UCSD-AML1 (cell line): Measurements from ENCODE around the gene ZFPM1.

Experiments
- DNase-seq: peaks from one replicate; lab custom pipeline; 2025; ENCODE audit not compliant: unreplicated experiment; lab: John Stamatoyannopoulos, UW

Gene ZFPM1

GRCh38 chr16:88495268-88495772 is 42.2 kb downstream of the ZFPM1 start:
- DNase-seq = no peak

- DNase-seq = peak; percentile 39
These were observed 44.7 kb downstream of the ZFPM1 start for GRCh38 chr16:88497561-88498462.

GRCh38 chr16:88498576-88499208 is 45.6 kb downstream of the ZFPM1 start:
- DNase-seq = no peak

GRCh38 chr16:88499292-88499691 is 46.2 kb downstream of the ZFPM1 start:
- DNase-seq = no peak

GRCh38 chr16:88499836-88500251 is 46.8 kb downstream of the ZFPM1 start:
- peak; percentile 74 for DNase-seq

- DNase-seq = no peak
These were observed 47.2 kb downstream of the ZFPM1 start for GRCh38 chr16:88500255-88500661.

- no peak for DNase-seq
These were observed 49.3 kb downstream of the ZFPM1 start for GRCh38 chr16:88502371-88502770.

- no peak for DNase-seq
These were observed 49.7 kb downstream of the ZFPM1 start for GRCh38 chr16:88502776-88503280.

- no peak for DNase-seq
These were observed 50.3 kb downstream of the ZFPM1 start for GRCh38 chr16:88503374-88503770.

- no peak for DNase-seq
These were observed 50.9 kb downstream of the ZFPM1 start for GRCh38 chr16:88503771-88504488.

- DNase-seq = no peak
These were observed 51.7 kb downstream of the ZFPM1 start for GRCh38 chr16:88504489-88505404.

GRCh38 chr16:88505405-88506082 is 52.5 kb downstream of the ZFPM1 start:
- peak; percentile 50 for DNase-seq

- DNase-seq = no peak
These were observed 53.6 kb downstream of the ZFPM1 start for GRCh38 chr16:88506723-88507122.

- DNase-seq = no peak
These were observed 54.2 kb downstream of the ZFPM1 start for GRCh38 chr16:88507231-88507743.

- no peak for DNase-seq
These were observed 55.3 kb downstream of the ZFPM1 start for GRCh38 chr16:88508376-88508867.

GRCh38 chr16:88508868-88509748 is 56.0 kb downstream of the ZFPM1 start:
- DNase-seq = no peak

GRCh38 chr16:88509749-88510069 is 56.6 kb downstream of the ZFPM1 start:
- no peak for DNase-seq
